ENCODE data around the gene LSM12. TPM values are rescaled to one million over a fixed set of nuclear protein-coding genes. Genes with fewer than 3 reads are reported as not detected.

Gene LSM12
- total RNA-seq, 1 donor from 2014 or later: 69.6 TPM

DNA sequence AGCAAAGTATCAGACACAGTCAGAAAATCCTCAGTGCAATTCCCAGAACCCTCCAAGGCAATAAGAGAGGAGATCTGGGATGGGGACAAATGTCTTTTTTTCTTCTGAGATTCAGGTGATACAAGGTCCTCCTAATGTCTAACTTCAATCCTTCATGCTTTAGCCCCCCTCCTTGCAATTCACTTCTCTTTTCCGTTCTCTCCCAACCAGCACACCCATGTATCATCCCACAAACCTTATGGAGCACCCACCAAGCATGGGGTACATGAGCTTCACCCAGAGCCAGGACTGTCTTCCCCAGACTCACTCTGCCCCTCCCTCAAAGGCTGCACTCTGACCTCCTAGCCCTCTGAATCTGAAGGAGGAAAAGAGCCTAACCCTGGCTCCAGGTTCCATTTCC is 46.9 kb upstream of the LSM12 start:
- TF ChIP-seq, protein P1, sequence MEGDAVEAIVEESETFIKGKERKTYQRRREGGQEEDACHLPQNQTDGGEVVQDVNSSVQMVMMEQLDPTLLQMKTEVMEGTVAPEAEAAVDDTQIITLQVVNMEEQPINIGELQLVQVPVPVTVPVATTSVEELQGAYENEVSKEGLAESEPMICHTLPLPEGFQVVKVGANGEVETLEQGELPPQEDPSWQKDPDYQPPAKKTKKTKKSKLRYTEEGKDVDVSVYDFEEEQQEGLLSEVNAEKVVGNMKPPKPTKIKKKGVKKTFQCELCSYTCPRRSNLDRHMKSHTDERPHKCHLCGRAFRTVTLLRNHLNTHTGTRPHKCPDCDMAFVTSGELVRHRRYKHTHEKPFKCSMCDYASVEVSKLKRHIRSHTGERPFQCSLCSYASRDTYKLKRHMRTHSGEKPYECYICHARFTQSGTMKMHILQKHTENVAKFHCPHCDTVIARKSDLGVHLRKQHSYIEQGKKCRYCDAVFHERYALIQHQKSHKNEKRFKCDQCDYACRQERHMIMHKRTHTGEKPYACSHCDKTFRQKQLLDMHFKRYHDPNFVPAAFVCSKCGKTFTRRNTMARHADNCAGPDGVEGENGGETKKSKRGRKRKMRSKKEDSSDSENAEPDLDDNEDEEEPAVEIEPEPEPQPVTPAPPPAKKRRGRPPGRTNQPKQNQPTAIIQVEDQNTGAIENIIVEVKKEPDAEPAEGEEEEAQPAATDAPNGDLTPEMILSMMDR (IDR thresholded peaks at IDR 0.05): no peak
- TF ChIP-seq EZH2phosphoT487 (IDR thresholded peaks at IDR 0.05): no peak
- TF ChIP-seq EZH2 (IDR thresholded peaks at IDR 0.05): no peak
- no peak overlapping the region for H3K27ac ChIP-seq
- no peaks in the 10 kb centered on the region for H3K9me3 ChIP-seq (ENCODE audit: low read depth)
- peaks cover 11% of the 10 kb centered on the region for H3K79me2 ChIP-seq (ENCODE audit: low read depth)
- H3K4me1 ChIP-seq: peaks cover 15% of the 10 kb centered on the region
- peaks cover 3% of the 10 kb centered on the region for H3F3A ChIP-seq (ENCODE audit: low read depth)
- DNase-seq (ENCODE audit: low spot score): no peak
- peaks cover 2% of the 10 kb centered on the region for H3K27me3 Mint-ChIP-seq (ENCODE audit: insufficient read depth, low read depth)
- H3K9ac ChIP-seq: no peak overlapping the region
- H3K27ac Mint-ChIP-seq: no peak overlapping the region
- H3K36me3 ChIP-seq: no peaks in the 10 kb centered on the region
- no peaks in the 10 kb centered on the region for H3K27me3 ChIP-seq
- H3K4me3 Mint-ChIP-seq: no peak overlapping the region
- H3K4me1 Mint-ChIP-seq: peaks cover 22% of the 10 kb centered on the region
- no peak overlapping the region for H3K4me3 ChIP-seq
- no peak overlapping the region for H3K4me2 ChIP-seq
- peaks cover 93% of the 10 kb centered on the region for H4K20me1 ChIP-seq (ENCODE audit: low read depth)
- no peaks in the 10 kb centered on the region for H3K9me3 Mint-ChIP-seq
- H2AFZ ChIP-seq (replicated peaks): no peak overlapping the region
- peaks cover 3% of the 10 kb centered on the region for H3K36me3 Mint-ChIP-seq

DNA sequence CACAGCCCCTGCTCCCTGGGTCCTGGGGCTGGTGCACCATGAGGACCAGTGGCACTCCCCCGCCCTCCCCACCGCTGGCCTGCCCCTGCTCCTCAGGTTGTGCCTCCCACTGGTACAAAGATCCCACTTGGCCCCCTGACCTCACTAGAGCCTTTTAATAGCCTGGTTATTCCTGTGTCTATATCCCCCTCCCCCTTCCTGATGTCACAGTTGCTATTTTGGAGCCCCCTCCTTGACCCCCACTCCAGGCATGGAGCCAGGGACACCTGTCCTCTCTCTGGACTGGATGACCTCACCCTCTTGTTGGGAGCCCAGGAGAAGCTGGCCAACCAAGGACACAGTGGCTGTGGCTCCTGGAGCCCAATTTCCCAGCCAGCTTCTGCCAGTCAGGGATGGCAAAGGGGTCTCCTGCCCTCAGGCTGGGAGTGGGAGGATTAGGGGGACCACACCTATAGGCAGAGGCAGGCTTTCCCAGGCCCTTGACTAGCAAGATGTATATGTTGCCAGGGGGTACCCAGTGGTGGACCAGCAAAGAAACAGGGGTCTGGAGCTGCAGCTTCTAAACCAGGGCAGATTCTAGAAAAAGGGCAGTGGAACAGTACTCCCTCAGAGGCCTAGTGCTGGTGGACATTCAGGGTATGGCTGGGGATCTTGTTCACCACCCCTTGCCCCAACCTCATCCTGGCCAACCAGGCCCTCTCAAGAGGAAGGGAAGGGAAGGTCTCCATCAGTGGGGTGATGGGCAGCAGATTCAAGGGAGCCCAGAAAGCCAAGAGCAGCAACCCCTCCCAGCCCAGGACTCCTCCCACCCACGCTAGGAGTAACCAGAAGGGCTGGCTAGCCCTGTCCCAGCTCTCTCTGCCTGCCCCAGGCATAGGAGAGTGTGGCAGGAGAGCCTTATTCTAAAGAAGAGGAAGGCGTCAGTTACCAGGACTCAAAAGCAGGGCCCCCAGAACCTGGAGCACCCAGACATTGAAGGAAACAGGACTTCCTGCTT is 46.1 kb upstream of the LSM12 start:
- DNase-seq (ENCODE audit: low spot score): no peak
- Histone ChIP-seq H3K36me3 (no peaks in the 10 kb centered on the region), H3K9me3 (ENCODE audit: low read depth) (no peaks in the 10 kb centered on the region), H3K27me3 (no peaks in the 10 kb centered on the region), H3K4me3 (no peak overlapping the region), H4K20me1 (ENCODE audit: low read depth) (peaks cover 89% of the 10 kb centered on the region), H3K9ac (no peak overlapping the region), H3K4me1 (peaks cover 12% of the 10 kb centered on the region), H3K27ac (no peak overlapping the region), H2AFZ (replicated peaks) (no peak overlapping the region), H3K79me2 (ENCODE audit: low read depth) (peaks cover 3% of the 10 kb centered on the region), H3K4me2 (no peak overlapping the region), H3F3A (ENCODE audit: low read depth) (no peaks in the 10 kb centered on the region)
- Mint-ChIP-seq H3K27ac (no peak overlapping the region), H3K36me3 (peaks cover 3% of the 10 kb centered on the region), H3K9me3 (no peaks in the 10 kb centered on the region), H3K4me1 (peaks cover 26% of the 10 kb centered on the region), H3K27me3 (ENCODE audit: insufficient read depth, low read depth) (peaks cover 2% of the 10 kb centered on the region), H3K4me3 (no peak overlapping the region)
- TF ChIP-seq, protein P1 (IDR thresholded peaks at IDR 0.05): no peak
- TF ChIP-seq EZH2phosphoT487 (IDR thresholded peaks at IDR 0.05): no peak
- no peak for TF ChIP-seq EZH2 (IDR thresholded peaks at IDR 0.05)

DNA sequence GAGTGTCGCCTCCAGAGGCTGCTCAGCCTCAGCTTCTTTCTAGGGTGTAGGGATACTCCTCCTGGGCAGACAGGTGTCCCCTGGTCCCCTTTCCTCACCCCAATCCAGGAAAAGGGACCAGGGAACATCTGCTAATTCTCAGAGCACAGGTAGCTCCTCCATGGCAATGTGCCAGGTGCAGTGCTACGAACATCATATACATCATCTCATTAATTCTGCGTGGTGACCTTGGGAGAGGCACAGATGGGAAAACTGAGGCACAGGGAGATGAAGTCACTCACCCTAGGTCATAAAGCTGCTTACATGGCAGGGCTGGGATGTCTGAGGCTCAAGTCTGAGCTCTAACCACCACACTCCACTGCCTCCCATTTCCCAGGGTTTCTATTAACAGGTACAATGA is 45.3 kb upstream of the LSM12 start:
- peak overlapping the region; percentile 61 for H3K4me2 ChIP-seq
- H3K36me3 ChIP-seq: no peaks in the 10 kb centered on the region
- Mint-ChIP-seq H3K4me3 (peak overlapping the region; percentile 59), H3K4me1 (peaks cover 28% of the 10 kb centered on the region), H3K9me3 (no peaks in the 10 kb centered on the region), H3K27me3 (ENCODE audit: insufficient read depth, low read depth) (peaks cover 2% of the 10 kb centered on the region), H3K27ac (no peak overlapping the region), H3K36me3 (peaks cover 3% of the 10 kb centered on the region)
- no peak for DNase-seq (ENCODE audit: low spot score)
- TF ChIP-seq EZH2 (IDR thresholded peaks at IDR 0.05) (no peak), EZH2phosphoT487 (IDR thresholded peaks at IDR 0.05) (no peak)
- TF ChIP-seq, protein P1 (IDR thresholded peaks at IDR 0.05): no peak
- H3F3A ChIP-seq (ENCODE audit: low read depth): no peaks in the 10 kb centered on the region
- H4K20me1 ChIP-seq (ENCODE audit: low read depth): peaks cover 89% of the 10 kb centered on the region
- H3K79me2 ChIP-seq (ENCODE audit: low read depth): no peaks in the 10 kb centered on the region
- no peaks in the 10 kb centered on the region for H3K9me3 ChIP-seq (ENCODE audit: low read depth)
- H3K4me3 ChIP-seq: no peak overlapping the region
- no peak overlapping the region for H3K9ac ChIP-seq
- H3K4me1 ChIP-seq: peaks cover 12% of the 10 kb centered on the region
- H3K27me3 ChIP-seq: no peaks in the 10 kb centered on the region
- H3K27ac ChIP-seq: no peak overlapping the region
- H2AFZ ChIP-seq (replicated peaks): no peak overlapping the region

Data from neural progenitor cell (in vitro differentiated cells).